IPS-15b (cell line): ENCODE measurements around the gene NUDT5.

Source experiments
- H3K27me3 ChIP-seq: one replicate; pipeline ENCODE4 v1.6.1; 2013; ENCODE audit warnings: low read length; ENCODE audit not compliant: control insufficient read depth, insufficient read depth
- H3K36me3 ChIP-seq: one replicate; pipeline ENCODE4 v1.6.1; 2013; ENCODE audit warnings: low read length; ENCODE audit not compliant: control insufficient read depth, insufficient read depth
- H3K4me1 ChIP-seq: one replicate; pipeline ENCODE4 v1.6.1; 2013; ENCODE audit warnings: mild to moderate bottlenecking, low read length; ENCODE audit not compliant: control insufficient read depth, insufficient read depth
- H3K4me3 ChIP-seq: one replicate; pipeline ENCODE4 v1.5.1; 2013; ENCODE audit warnings: low read depth, low read length
- H3K9ac ChIP-seq: one replicate; pipeline ENCODE4 v1.6.1; 2013; ENCODE audit warnings: low read depth, mild to moderate bottlenecking, low read length
- H3K9me3 ChIP-seq: one replicate; pipeline ENCODE4 v1.6.1; 2013; ENCODE audit warnings: mild to moderate bottlenecking, low read length; ENCODE audit not compliant: control insufficient read depth, insufficient read depth

NUDT5 gene

DNA sequence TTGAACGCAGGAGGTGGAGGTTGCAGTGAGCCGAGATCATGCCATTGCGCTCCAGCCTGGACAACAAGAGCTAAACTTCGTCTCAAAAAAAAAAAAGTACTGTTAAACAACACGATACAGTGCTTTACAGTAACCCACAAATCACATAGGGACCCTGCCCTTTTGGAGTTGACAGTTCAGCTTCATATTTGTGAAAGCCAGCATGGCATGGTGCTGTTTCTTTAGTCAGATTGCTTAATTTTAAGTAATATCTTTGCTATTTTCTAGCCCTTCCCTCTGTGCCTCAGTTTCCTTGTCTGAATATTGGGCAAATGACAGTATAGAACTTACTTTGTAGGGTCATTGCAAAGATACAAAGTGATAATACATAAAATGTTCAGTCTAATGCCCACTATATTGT, 5.2 kb upstream of the NUDT5 start:
- H3K9ac ChIP-seq, result no peak overlapping the region

DNA sequence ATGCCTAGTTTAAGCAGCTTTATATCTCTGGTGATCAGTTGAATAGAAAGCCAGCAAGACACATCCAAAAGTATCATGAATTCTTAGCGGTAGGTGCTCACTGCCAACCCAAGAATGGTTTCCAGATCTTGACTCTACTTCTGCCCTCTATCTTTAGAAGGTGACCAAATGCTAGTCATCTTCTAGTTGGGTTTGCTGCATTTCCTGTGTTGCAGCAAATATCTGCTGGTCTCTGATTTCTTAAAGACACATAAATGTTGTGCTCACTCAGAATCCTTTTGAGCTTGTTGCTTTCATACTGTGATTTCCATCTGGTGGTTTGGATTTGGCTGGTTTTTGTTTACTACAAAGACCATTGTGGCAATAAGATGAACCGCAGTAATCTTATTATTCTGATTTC, 2.5 kb upstream of the NUDT5 start:
- H3K9ac ChIP-seq, result no peak overlapping the region
- peaks cover 5% of the 10 kb centered on the region for H3K36me3 ChIP-seq
- H3K27me3 ChIP-seq, result no peaks in the 10 kb centered on the region
- no peak overlapping the region for H3K4me3 ChIP-seq
- peaks cover 3% of the 10 kb centered on the region for H3K4me1 ChIP-seq
- H3K9me3 ChIP-seq, result no peaks in the 10 kb centered on the region

More for the DNA sequence above, 5.2 kb upstream of the NUDT5 start:
- peaks cover 3% of the 10 kb centered on the region for H3K4me1 ChIP-seq
- peaks cover 5% of the 10 kb centered on the region for H3K36me3 ChIP-seq
- H3K4me3 ChIP-seq, result no peak overlapping the region
- no peaks in the 10 kb centered on the region for H3K27me3 ChIP-seq
- no peaks in the 10 kb centered on the region for H3K9me3 ChIP-seq

DNA sequence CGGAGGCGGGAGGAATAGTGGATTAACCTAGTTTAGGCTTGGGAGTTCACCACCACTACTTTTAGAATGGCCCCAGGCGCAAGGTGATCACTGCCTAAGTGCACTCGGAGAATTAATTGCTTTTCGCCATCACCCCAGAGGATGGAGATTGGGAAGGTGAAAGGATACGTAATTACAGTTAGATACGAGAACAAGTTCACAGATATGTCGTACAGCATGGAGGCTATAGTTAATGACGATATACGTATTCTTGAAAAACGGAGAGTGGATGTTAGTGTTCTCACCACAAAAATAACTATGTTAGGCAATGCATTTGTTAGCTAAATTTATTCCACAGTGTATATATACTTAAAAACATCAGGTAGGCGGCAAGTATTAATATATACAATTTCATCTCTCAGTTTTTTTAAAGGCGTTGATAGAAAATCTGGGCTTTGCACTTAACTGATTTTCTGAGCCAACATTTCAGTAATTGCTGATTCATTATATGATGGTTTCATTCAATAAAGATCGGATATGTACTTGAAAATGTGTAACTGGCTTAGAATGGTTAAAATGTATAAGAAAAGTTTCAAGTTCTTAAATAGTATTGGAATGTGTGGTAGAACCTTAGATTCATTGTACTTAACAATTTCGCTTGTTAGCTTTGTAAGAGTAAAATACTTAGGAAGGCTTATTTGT, 980 bp upstream of the NUDT5 start:
- Histone ChIP-seq H3K27me3 (no peaks in the 10 kb centered on the region), H3K36me3 (no peaks in the 10 kb centered on the region), H3K4me1 (peaks cover 3% of the 10 kb centered on the region), H3K9ac (peak overlapping the region; percentile 71), H3K4me3 (peak overlapping the region; percentile 86), H3K9me3 (no peaks in the 10 kb centered on the region)

DNA sequence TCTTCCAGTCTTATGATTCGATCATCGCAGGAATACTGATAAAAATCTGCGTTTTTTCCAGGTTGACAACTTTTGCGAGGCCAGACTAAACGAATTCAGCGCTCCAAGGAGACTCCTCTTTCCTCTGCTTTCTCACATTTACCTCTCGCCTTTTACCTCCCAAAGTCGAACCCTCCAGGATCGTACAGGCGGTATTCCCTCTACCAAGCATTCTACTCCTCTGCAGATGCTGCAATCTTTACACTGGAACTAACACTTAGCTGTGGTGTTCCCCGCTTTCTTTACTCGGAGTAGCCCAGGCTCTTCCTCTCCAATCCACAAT, 449 bp downstream of the NUDT5 start:
- peak overlapping the region; percentile 86 for H3K9ac ChIP-seq
- peak overlapping the region; percentile 86 for H3K4me3 ChIP-seq
- H3K4me1 ChIP-seq, result peaks cover 3% of the 10 kb centered on the region
- no peaks in the 10 kb centered on the region for H3K9me3 ChIP-seq
- H3K36me3 ChIP-seq, result no peaks in the 10 kb centered on the region
- H3K27me3 ChIP-seq, result no peaks in the 10 kb centered on the region

DNA sequence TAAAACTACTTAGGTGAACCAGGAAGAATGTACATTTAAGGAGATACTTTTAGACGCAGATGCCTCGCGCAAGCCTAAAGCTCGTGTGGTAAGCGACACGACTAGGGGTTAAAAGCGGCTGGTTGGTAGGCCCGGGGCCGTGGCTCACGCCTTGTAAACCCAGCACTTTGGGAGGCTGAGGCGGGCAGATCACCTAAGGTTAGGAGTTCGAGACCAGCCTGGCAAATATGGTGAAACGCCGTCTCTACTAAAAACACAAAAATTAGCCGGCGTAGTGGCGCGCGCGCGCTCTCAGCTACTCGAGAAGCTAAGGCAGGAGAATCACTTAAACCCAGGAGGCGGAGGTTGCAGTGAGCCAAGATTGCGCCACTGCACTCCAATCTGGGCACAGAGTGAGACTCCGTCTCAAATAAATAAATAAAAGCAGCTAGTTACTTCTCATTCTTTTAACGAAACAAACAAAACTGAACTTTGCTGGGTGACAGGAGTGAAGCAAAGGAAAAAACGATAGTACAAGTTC, 879 bp downstream of the NUDT5 start:
- Histone ChIP-seq H3K9ac (peak overlapping the region; percentile 86), H3K4me3 (peak overlapping the region; percentile 86), H3K36me3 (no peaks in the 10 kb centered on the region), H3K9me3 (no peaks in the 10 kb centered on the region), H3K27me3 (no peaks in the 10 kb centered on the region), H3K4me1 (peaks cover 3% of the 10 kb centered on the region)

DNA sequence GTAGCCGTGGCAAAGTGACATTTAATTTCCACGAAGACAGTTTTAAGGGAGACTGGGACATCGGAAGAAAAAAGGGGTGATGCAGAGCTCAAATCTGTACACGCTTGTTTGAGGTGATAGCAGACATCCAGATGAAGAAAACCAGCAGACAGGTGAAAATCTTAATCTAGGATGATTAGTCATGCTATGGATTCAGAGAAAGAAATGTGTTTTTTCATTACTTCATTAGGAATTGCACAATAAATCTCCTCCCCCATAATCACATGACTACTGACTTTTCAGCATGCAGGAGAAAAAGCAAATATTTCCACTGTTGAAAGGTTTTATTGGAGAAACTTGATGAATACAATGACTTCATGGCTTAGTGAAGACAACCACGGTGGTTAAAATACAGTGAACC, 2.5 kb downstream of the NUDT5 start:
- Histone ChIP-seq H3K27me3 (no peaks in the 10 kb centered on the region), H3K4me3 (no peak overlapping the region), H3K4me1 (peaks cover 5% of the 10 kb centered on the region), H3K9me3 (no peaks in the 10 kb centered on the region), H3K9ac (no peak overlapping the region), H3K36me3 (peaks cover 1% of the 10 kb centered on the region)

DNA sequence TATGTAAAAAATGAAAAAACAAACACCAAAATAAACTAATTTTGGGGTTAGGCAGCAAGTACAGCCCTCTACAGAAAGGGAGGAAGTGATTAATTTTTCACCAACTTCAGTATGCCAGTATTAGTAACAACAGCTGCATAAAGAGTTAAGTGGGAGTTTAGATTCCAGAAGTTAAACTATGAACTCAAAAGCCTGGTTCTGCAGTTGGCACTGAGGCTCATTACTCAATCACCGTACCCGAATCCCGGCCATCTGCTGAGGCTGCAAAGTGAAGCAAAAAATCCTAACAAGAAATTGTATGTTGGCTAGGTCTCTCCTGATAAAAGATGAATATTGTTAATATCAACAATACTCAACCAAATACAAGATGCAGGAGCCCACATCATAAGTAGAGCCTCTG, 4.0 kb downstream of the NUDT5 start:
- no peak overlapping the region for H3K4me3 ChIP-seq
- no peak overlapping the region for H3K9ac ChIP-seq
- no peaks in the 10 kb centered on the region for H3K9me3 ChIP-seq
- peaks cover 5% of the 10 kb centered on the region for H3K4me1 ChIP-seq
- H3K36me3 ChIP-seq, result peaks cover 2% of the 10 kb centered on the region
- H3K27me3 ChIP-seq, result no peaks in the 10 kb centered on the region

DNA sequence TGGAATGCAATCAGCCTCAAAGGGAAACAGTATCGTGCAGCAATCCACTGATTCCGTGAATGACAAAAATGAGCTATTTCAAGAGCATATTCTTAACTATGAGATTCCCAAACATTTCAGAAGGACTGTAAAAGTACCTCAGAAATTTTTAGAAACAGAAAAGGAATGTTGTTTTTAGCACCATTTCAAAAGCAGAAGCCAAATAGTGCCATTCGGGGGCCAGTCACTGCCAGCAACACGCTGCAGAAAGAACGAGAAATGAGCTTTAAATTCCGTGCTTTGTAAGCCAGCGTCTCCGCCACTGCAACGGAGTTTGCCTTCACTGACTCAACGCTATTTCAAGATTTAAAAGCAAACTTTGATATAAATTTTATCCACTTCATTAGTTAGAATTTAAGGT, 6.3 kb downstream of the NUDT5 start:
- H3K4me1 ChIP-seq, result peaks cover 5% of the 10 kb centered on the region
- H3K36me3 ChIP-seq, result peaks cover 7% of the 10 kb centered on the region
- no peaks in the 10 kb centered on the region for H3K27me3 ChIP-seq
- H3K9me3 ChIP-seq, result no peaks in the 10 kb centered on the region
- H3K4me3 ChIP-seq, result no peak overlapping the region
- no peak overlapping the region for H3K9ac ChIP-seq

DNA sequence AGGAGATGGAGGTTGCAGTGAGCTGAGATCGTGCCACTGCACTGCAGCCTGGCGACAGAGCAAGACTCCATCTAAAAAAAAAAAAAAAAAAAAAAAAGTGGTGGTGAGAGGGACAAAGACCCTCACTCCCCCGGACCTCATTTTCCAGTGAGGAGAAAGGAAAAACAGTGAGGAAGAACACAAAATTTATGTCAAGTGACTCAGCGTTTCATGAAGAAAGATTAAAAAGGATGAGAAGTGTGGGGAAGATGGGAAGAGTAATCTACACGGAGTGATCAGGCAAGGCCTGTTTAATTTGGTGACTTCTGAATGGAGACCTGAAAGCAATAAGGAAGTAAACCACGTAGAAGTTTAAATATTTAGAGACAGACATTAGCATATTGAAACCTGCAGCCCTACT, 7.0 kb downstream of the NUDT5 start:
- H3K4me3 ChIP-seq, result no peak overlapping the region
- no peak overlapping the region for H3K9ac ChIP-seq
- H3K4me1 ChIP-seq, result peaks cover 5% of the 10 kb centered on the region
- H3K36me3 ChIP-seq, result peaks cover 7% of the 10 kb centered on the region
- H3K9me3 ChIP-seq, result no peaks in the 10 kb centered on the region
- H3K27me3 ChIP-seq, result no peaks in the 10 kb centered on the region

DNA sequence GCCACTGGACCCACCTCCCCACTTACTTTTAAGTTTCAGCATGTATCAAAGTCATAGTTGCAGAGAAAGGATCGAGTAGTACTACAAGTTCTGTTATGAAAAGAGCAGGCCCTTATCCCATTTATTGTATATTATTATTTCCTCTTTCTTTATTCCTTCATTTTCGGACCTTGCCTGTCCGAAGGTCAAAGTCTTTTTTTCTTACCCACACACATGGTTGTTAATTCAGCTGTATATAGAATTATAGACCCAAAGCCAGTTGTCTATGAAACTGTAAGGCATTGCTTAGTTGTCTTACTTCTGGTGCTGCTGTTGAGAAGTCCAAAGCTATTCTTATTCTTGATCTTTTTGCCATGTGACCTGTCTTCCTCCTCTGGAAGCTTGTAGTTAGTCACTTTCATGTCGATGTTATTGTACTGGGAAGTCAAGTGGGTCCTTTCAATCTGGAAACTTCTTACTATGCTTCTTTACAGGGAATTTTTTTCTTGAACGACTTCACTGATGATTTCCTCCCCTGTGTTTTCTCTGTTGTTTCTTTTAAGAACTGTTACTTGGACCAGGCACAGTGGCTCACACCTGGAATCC, 8.3 kb downstream of the NUDT5 start:
- H3K9ac ChIP-seq, result no peak overlapping the region
- H3K9me3 ChIP-seq, result no peaks in the 10 kb centered on the region
- no peaks in the 10 kb centered on the region for H3K27me3 ChIP-seq
- H3K4me3 ChIP-seq, result no peak overlapping the region
- peaks cover 7% of the 10 kb centered on the region for H3K36me3 ChIP-seq
- peaks cover 5% of the 10 kb centered on the region for H3K4me1 ChIP-seq

DNA sequence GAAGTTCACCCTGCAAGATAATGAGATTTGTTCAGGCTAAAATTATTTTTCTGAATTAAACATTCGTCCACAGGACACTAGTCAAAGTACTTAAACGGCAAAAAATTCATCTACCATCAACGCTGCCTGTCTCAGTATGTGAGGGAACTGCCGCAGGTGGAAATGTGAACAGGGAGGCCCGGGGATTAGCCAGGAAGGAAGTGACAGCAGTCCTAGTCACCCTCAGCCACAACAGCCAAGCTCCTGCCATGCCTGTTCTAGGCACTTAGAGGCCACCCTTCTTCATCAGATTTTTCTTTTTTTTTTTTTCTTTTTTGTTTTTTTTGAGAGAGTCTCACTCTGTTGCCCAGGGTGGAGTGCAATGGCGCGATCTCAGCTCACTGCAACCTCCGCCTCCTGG, 9.4 kb downstream of the NUDT5 start:
- H3K9ac ChIP-seq, result no peak overlapping the region
- H3K4me1 ChIP-seq, result peaks cover 6% of the 10 kb centered on the region
- H3K27me3 ChIP-seq, result no peaks in the 10 kb centered on the region
- peaks cover 7% of the 10 kb centered on the region for H3K36me3 ChIP-seq
- H3K4me3 ChIP-seq, result no peak overlapping the region
- no peaks in the 10 kb centered on the region for H3K9me3 ChIP-seq

DNA sequence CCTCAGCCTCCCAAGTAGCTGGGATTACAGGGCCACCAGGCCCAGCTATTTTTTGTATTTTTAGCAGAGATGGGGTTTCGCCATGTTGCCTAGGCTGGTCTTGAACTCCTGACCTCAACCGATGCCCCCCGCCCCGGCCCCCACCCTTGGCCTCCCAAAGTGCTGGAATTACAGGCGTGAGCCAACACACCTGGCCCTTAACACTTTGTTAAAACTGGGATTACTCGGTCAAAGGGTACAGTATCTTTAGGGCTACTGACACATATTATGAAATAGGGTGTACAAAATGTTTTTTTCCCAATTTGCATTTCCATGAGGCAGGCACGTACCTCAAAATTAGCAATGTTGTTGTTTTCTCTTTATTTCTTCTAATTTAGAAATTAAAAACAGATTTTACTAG, 11.5 kb downstream of the NUDT5 start:
- Histone ChIP-seq H3K4me1 (peaks cover 19% of the 10 kb centered on the region), H3K9me3 (no peaks in the 10 kb centered on the region), H3K4me3 (no peak overlapping the region), H3K9ac (no peak overlapping the region), H3K27me3 (no peaks in the 10 kb centered on the region), H3K36me3 (peaks cover 11% of the 10 kb centered on the region)
